ENCODE measurements around the gene LRAT. TPM values are rescaled to one million over a fixed set of nuclear protein-coding genes. Genes with fewer than 3 reads are reported as not detected.

LRAT gene
- total RNA-seq (2014; rRNA removed; shearing (Covaris generic)) (57.1 and 59.5 TPM in 2 replicates), polyA plus RNA-seq (2016; fragmentation: Nextera tagmentation; extraction: Ambion mirVana) (83.0 and 90.1 TPM in 2 replicates)
- long read RNA-seq, full-length matches to known transcripts: 14 of 17 reads
- long read RNA-seq, partial matches to known transcripts: 0 of 17 reads
- long read RNA-seq, other reads (novel, unspliced or antisense): 3 of 17 reads

DNA sequence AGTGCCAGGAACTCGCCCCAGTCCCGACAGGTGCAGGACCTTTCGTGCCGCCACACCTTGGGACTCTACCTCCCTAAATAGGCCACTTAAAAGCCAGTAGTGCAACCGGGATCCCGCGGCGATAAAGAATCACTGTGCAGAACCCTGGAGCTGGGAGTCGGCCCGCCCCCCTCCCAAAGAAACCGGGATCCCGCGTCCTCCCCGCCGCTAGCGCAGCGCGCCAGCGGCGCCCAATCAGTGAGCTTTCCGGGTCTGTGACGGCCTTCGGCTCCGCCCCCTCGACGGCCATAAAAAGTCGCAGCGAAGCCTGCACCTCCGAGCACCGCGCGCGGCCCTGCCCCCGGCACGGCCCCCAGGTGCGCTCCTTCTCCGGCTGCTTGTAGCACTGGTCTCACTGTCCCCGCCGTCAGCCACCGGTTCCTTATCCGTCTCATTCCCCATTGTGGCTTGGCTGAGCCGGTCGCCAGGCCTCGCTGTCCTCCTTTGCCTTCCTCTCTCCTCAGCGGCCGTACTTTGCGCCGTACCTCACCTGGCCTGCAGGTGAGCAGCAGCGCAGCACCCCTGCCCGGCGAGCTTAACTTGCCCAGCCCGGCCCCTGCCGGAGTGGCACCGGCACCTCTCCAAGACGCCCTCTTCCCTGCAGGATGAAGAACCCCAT lies at the start of gene LRAT:
LRAT (plus strand) TSS at position 318 of the 658 bp plus-strand sequence; CDS start at position 645, 327 bp downstream.
- Mint-ChIP-seq H3K36me3 (ENCODE audit: low read depth) (peaks cover 21% of the 10 kb centered on the region), H3K4me3 (peak within 1 kb of the TSS; percentile 92), H3K9me3 (no peaks in the 10 kb centered on the region), H3K4me1 (peaks cover 44% of the 10 kb centered on the region), H3K27me3 (ENCODE audit: insufficient read depth, low read depth, poor library complexity) (peaks cover 50% of the 10 kb centered on the region), H3K27ac (peak within 1 kb of the TSS; percentile 18; the same call in 1 of the 2 replicates)
- H3K36me3 ChIP-seq (ENCODE audit: insufficient read depth): no peaks in the 10 kb centered on the region; the same call in 1 of the 2 replicates
- peak; percentile 94 for DNase-seq (ENCODE audit: low spot score)
- H3K27ac ChIP-seq (ENCODE audit: low read depth): no peak within 1 kb of the TSS
- peak within 1 kb of the TSS; percentile 74; the same call in 1 of the 2 replicates for H2AFZ ChIP-seq
- H3K79me2 ChIP-seq (replicated peaks; ENCODE audit: insufficient read depth): peaks cover 47% of the 10 kb centered on the region
- peaks cover 57% of the 10 kb centered on the region for H3K27me3 ChIP-seq (ENCODE audit: insufficient read depth)
- H3K4me1 ChIP-seq (ENCODE audit: insufficient read depth): peaks cover 37% of the 10 kb centered on the region
- no peaks in the 10 kb centered on the region for H3K9me2 ChIP-seq (ENCODE audit: insufficient read depth)
- H3K4me2 ChIP-seq: peak within 1 kb of the TSS; percentile 89
- peaks cover 20% of the 10 kb centered on the region for H4K20me1 ChIP-seq (replicated peaks; ENCODE audit: insufficient read depth)
- peak within 1 kb of the TSS; percentile 88 for H3K4me3 ChIP-seq
- peak; percentile 66 for ATAC-seq
- peaks cover 21% of the 10 kb centered on the region for H3F3A ChIP-seq (replicated peaks; ENCODE audit: low read depth)
- TF ChIP-seq, protein P1, sequence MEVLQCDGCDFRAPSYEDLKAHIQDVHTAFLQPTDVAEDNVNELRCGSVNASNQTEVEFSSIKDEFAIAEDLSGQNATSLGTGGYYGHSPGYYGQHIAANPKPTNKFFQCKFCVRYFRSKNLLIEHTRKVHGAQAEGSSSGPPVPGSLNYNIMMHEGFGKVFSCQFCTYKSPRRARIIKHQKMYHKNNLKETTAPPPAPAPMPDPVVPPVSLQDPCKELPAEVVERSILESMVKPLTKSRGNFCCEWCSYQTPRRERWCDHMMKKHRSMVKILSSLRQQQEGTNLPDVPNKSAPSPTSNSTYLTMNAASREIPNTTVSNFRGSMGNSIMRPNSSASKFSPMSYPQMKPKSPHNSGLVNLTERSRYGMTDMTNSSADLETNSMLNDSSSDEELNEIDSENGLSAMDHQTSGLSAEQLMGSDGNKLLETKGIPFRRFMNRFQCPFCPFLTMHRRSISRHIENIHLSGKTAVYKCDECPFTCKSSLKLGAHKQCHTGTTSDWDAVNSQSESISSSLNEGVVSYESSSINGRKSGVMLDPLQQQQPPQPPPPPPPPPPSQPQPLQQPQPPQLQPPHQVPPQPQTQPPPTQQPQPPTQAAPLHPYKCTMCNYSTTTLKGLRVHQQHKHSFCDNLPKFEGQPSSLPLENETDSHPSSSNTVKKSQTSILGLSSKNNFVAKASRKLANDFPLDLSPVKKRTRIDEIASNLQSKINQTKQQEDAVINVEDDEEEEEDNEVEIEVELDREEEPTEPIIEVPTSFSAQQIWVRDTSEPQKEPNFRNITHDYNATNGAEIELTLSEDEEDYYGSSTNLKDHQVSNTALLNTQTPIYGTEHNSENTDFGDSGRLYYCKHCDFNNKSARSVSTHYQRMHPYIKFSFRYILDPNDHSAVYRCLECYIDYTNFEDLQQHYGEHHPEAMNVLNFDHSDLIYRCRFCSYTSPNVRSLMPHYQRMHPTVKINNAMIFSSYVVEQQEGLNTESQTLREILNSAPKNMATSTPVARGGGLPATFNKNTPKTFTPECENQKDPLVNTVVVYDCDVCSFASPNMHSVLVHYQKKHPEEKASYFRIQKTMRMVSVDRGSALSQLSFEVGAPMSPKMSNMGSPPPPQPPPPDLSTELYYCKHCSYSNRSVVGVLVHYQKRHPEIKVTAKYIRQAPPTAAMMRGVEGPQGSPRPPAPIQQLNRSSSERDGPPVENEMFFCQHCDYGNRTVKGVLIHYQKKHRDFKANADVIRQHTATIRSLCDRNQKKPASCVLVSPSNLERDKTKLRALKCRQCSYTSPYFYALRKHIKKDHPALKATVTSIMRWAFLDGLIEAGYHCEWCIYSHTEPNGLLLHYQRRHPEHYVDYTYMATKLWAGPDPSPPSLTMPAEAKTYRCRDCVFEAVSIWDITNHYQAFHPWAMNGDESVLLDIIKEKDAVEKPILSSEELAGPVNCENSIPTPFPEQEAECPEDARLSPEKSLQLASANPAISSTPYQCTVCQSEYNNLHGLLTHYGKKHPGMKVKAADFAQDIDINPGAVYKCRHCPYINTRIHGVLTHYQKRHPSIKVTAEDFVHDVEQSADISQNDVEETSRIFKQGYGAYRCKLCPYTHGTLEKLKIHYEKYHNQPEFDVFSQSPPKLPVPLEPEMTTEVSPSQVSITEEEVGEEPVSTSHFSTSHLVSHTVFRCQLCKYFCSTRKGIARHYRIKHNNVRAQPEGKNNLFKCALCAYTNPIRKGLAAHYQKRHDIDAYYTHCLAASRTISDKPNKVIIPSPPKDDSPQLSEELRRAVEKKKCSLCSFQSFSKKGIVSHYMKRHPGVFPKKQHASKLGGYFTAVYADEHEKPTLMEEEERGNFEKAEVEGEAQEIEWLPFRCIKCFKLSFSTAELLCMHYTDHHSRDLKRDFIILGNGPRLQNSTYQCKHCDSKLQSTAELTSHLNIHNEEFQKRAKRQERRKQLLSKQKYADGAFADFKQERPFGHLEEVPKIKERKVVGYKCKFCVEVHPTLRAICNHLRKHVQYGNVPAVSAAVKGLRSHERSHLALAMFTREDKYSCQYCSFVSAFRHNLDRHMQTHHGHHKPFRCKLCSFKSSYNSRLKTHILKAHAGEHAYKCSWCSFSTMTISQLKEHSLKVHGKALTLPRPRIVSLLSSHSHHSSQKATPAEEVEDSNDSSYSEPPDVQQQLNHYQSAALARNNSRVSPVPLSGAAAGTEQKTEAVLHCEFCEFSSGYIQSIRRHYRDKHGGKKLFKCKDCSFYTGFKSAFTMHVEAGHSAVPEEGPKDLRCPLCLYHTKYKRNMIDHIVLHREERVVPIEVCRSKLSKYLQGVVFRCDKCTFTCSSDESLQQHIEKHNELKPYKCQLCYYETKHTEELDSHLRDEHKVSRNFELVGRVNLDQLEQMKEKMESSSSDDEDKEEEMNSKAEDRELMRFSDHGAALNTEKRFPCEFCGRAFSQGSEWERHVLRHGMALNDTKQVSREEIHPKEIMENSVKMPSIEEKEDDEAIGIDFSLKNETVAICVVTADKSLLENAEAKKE (CRISPR knock-in tag; IDR thresholded peaks at IDR 0.05): no peak
- TF ChIP-seq ZNF331 (CRISPR knock-in tag; IDR thresholded peaks at IDR 0.05; ENCODE audit: low read depth): no peak
- TF ChIP-seq POLR2AphosphoS5 (IDR thresholded peaks at IDR 0.05; ENCODE audit: low read depth): peak; percentile 99
- no peak for TF ChIP-seq STAT1 (IDR thresholded peaks at IDR 0.05; ENCODE audit: unreplicated experiment)
- peak; percentile 67 for TF ChIP-seq CREB1 (CRISPR knock-in tag; IDR thresholded peaks at IDR 0.05; ENCODE audit: low read depth)
- no peak for TF ChIP-seq JUNB (IDR thresholded peaks at IDR 0.05; ENCODE audit: unreplicated experiment)
- TF ChIP-seq ZNF114 (CRISPR knock-in tag; IDR thresholded peaks at IDR 0.05): no peak
- TF ChIP-seq EZH2phosphoT487 (IDR thresholded peaks at IDR 0.05; ENCODE audit: unreplicated experiment): no peak
- TF ChIP-seq NANOG (IDR thresholded peaks at IDR 0.05; ENCODE audit: borderline replicate concordance): peak; percentile 24; the same call in 1 of the 2 replicates
- TF ChIP-seq, protein P2, sequence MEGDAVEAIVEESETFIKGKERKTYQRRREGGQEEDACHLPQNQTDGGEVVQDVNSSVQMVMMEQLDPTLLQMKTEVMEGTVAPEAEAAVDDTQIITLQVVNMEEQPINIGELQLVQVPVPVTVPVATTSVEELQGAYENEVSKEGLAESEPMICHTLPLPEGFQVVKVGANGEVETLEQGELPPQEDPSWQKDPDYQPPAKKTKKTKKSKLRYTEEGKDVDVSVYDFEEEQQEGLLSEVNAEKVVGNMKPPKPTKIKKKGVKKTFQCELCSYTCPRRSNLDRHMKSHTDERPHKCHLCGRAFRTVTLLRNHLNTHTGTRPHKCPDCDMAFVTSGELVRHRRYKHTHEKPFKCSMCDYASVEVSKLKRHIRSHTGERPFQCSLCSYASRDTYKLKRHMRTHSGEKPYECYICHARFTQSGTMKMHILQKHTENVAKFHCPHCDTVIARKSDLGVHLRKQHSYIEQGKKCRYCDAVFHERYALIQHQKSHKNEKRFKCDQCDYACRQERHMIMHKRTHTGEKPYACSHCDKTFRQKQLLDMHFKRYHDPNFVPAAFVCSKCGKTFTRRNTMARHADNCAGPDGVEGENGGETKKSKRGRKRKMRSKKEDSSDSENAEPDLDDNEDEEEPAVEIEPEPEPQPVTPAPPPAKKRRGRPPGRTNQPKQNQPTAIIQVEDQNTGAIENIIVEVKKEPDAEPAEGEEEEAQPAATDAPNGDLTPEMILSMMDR (conservative IDR thresholded peaks at IDR 0.05; ENCODE audit: low read depth in 2 of 2): peak in 1 of 2 experiments; percentile 45; a peak in 3 of 4 replicates
- TF ChIP-seq, protein P3, sequence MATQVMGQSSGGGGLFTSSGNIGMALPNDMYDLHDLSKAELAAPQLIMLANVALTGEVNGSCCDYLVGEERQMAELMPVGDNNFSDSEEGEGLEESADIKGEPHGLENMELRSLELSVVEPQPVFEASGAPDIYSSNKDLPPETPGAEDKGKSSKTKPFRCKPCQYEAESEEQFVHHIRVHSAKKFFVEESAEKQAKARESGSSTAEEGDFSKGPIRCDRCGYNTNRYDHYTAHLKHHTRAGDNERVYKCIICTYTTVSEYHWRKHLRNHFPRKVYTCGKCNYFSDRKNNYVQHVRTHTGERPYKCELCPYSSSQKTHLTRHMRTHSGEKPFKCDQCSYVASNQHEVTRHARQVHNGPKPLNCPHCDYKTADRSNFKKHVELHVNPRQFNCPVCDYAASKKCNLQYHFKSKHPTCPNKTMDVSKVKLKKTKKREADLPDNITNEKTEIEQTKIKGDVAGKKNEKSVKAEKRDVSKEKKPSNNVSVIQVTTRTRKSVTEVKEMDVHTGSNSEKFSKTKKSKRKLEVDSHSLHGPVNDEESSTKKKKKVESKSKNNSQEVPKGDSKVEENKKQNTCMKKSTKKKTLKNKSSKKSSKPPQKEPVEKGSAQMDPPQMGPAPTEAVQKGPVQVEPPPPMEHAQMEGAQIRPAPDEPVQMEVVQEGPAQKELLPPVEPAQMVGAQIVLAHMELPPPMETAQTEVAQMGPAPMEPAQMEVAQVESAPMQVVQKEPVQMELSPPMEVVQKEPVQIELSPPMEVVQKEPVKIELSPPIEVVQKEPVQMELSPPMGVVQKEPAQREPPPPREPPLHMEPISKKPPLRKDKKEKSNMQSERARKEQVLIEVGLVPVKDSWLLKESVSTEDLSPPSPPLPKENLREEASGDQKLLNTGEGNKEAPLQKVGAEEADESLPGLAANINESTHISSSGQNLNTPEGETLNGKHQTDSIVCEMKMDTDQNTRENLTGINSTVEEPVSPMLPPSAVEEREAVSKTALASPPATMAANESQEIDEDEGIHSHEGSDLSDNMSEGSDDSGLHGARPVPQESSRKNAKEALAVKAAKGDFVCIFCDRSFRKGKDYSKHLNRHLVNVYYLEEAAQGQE (IDR thresholded peaks at IDR 0.05; ENCODE audit: unreplicated experiment): peak; percentile 14
- TF ChIP-seq EZH2 (IDR thresholded peaks at IDR 0.05; ENCODE audit: low read depth, unreplicated experiment): no peak
- TF ChIP-seq, protein P4, sequence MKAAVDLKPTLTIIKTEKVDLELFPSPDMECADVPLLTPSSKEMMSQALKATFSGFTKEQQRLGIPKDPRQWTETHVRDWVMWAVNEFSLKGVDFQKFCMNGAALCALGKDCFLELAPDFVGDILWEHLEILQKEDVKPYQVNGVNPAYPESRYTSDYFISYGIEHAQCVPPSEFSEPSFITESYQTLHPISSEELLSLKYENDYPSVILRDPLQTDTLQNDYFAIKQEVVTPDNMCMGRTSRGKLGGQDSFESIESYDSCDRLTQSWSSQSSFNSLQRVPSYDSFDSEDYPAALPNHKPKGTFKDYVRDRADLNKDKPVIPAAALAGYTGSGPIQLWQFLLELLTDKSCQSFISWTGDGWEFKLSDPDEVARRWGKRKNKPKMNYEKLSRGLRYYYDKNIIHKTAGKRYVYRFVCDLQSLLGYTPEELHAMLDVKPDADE (IDR thresholded peaks at IDR 0.05): peak; percentile 47; the same call in 1 of the 2 replicates
